ENCODE data around the gene SAP30BP.

The SAP30BP gene

DNA sequence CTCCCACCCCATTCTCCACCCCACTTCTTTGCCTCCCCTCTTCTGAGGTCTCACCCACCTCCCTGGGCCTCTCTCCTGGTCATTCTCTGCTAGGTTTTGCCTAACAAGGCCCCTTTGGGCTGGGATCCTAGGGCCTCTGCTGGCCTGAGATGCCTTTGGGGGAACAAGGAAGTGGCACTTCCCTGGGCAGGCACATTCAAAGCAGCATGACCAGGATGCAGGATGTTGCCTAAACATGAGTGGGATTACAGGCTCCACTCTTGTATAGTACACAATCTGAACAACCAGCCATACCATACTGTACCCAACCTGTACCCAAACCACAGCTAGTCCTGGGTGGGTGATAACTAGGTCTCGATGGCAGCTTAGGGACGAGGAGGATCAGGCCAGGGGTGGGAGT is 88.9 kb downstream of the SAP30BP start:
- Histone ChIP-seq H3K9ac (ENCODE audit: low read length) (no peak overlapping the region), H4K20me1 (ENCODE audit: insufficient read depth, low read length) (no peaks in the 10 kb centered on the region)

DNA sequence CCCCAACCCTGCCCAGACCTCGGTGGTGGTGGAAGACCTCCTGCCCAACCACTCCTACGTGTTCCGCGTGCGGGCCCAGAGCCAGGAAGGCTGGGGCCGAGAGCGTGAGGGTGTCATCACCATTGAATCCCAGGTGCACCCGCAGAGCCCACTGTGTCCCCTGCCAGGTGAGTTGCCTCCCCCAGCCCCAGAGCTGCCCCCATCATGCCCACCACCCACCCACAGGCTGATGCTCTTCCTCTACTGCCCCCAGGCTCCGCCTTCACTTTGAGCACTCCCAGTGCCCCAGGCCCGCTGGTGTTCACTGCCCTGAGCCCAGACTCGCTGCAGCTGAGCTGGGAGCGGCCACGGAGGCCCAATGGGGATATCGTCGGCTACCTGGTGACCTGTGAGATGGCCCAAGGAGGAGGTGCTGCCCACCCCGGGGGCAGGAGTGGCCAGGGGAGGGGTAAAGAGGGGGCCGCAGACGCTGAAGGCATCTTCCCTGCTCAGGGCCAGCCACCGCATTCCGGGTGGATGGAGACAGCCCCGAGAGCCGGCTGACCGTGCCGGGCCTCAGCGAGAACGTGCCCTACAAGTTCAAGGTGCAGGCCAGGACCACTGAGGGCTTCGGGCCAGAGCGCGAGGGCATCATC is 89.4 kb downstream of the SAP30BP start:
- Histone ChIP-seq H2AFZ (ENCODE audit: low read depth, low read length) (no peak overlapping the region), H3K36me3 (replicated peaks; ENCODE audit: low read depth, low read length) (no peaks in the 10 kb centered on the region), H3K27ac (ENCODE audit: low read length) (no peak overlapping the region), H3K4me1 (ENCODE audit: low read length) (peaks cover 19% of the 10 kb centered on the region), H3K9ac (ENCODE audit: low read length) (no peak overlapping the region), H3K9me3 (ENCODE audit: insufficient read depth, low read length) (no peaks in the 10 kb centered on the region), H3K79me2 (ENCODE audit: low read length) (no peaks in the 10 kb centered on the region), H3K4me2 (ENCODE audit: low read length) (no peak overlapping the region), H4K20me1 (ENCODE audit: insufficient read depth, low read length) (no peaks in the 10 kb centered on the region), H3K4me3 (ENCODE audit: low read length) (no peak overlapping the region), H3K27me3 (ENCODE audit: low read depth, low read length) (no peaks in the 10 kb centered on the region)
- no peak for TF ChIP-seq EZH2phosphoT487 (IDR thresholded peaks at IDR 0.05; ENCODE audit: low read depth)
- TF ChIP-seq, protein P1, sequence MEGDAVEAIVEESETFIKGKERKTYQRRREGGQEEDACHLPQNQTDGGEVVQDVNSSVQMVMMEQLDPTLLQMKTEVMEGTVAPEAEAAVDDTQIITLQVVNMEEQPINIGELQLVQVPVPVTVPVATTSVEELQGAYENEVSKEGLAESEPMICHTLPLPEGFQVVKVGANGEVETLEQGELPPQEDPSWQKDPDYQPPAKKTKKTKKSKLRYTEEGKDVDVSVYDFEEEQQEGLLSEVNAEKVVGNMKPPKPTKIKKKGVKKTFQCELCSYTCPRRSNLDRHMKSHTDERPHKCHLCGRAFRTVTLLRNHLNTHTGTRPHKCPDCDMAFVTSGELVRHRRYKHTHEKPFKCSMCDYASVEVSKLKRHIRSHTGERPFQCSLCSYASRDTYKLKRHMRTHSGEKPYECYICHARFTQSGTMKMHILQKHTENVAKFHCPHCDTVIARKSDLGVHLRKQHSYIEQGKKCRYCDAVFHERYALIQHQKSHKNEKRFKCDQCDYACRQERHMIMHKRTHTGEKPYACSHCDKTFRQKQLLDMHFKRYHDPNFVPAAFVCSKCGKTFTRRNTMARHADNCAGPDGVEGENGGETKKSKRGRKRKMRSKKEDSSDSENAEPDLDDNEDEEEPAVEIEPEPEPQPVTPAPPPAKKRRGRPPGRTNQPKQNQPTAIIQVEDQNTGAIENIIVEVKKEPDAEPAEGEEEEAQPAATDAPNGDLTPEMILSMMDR (IDR thresholded peaks at IDR 0.05; ENCODE audit: low read depth, low read length) = no peak

More for the DNA sequence above, 88.9 kb downstream of the SAP30BP start:
- Histone ChIP-seq H2AFZ (ENCODE audit: low read depth, low read length) (no peak overlapping the region), H3K4me2 (ENCODE audit: low read length) (no peak overlapping the region), H3K79me2 (ENCODE audit: low read length) (no peaks in the 10 kb centered on the region), H3K4me1 (ENCODE audit: low read length) (peaks cover 19% of the 10 kb centered on the region), H3K36me3 (replicated peaks; ENCODE audit: low read depth, low read length) (no peaks in the 10 kb centered on the region), H3K4me3 (ENCODE audit: low read length) (no peak overlapping the region), H3K9me3 (ENCODE audit: insufficient read depth, low read length) (no peaks in the 10 kb centered on the region), H3K27ac (ENCODE audit: low read length) (no peak overlapping the region), H3K27me3 (ENCODE audit: low read depth, low read length) (no peaks in the 10 kb centered on the region)
- TF ChIP-seq EZH2phosphoT487 (IDR thresholded peaks at IDR 0.05; ENCODE audit: low read depth) = no peak

DNA sequence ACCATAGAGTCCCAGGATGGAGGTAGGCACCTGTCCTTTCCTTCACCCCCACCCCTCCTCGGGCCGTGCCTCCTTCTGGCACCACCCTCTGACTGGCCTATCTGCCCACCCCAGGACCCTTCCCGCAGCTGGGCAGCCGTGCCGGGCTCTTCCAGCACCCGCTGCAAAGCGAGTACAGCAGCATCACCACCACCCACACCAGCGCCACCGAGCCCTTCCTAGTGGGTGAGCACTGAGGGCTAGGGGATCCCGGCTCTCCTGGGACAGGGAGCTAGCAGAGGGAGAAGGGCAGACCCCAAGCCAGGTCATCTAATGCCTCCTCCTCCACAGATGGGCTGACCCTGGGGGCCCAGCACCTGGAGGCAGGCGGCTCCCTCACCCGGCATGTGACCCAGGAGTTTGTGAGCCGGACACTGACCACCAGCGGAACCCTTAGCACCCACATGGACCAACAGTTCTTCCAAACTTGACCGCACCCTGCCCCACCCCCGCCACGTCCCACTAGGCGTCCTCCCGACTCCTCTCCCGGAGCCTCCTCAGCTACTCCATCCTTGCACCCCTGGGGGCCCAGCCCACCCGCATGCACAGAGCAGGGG is 90.0 kb downstream of the SAP30BP start:
- Histone ChIP-seq H3K27me3 (ENCODE audit: low read depth, low read length) (no peaks in the 10 kb centered on the region), H2AFZ (ENCODE audit: low read depth, low read length) (no peak overlapping the region), H3K9ac (ENCODE audit: low read length) (no peak overlapping the region), H3K79me2 (ENCODE audit: low read length) (no peaks in the 10 kb centered on the region), H3K4me1 (ENCODE audit: low read length) (peaks cover 19% of the 10 kb centered on the region), H3K4me3 (ENCODE audit: low read length) (no peak overlapping the region), H3K27ac (ENCODE audit: low read length) (no peak overlapping the region), H4K20me1 (ENCODE audit: insufficient read depth, low read length) (no peaks in the 10 kb centered on the region), H3K4me2 (ENCODE audit: low read length) (no peak overlapping the region), H3K36me3 (replicated peaks; ENCODE audit: low read depth, low read length) (no peaks in the 10 kb centered on the region), H3K9me3 (ENCODE audit: insufficient read depth, low read length) (no peaks in the 10 kb centered on the region)
- TF ChIP-seq, protein P1 (IDR thresholded peaks at IDR 0.05; ENCODE audit: low read depth, low read length) = no peak
- no peak for TF ChIP-seq EZH2phosphoT487 (IDR thresholded peaks at IDR 0.05; ENCODE audit: low read depth)
